ENCODE measurements around the gene OR51T1.
"Not testable (repeated sequence)": the region's sequence is repeated elsewhere in the genome, so short reads cannot be mapped to it uniquely, and the experiment has no call there.

OR51T1 gene, protein sequence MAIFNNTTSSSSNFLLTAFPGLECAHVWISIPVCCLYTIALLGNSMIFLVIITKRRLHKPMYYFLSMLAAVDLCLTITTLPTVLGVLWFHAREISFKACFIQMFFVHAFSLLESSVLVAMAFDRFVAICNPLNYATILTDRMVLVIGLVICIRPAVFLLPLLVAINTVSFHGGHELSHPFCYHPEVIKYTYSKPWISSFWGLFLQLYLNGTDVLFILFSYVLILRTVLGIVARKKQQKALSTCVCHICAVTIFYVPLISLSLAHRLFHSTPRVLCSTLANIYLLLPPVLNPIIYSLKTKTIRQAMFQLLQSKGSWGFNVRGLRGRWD

DNA sequence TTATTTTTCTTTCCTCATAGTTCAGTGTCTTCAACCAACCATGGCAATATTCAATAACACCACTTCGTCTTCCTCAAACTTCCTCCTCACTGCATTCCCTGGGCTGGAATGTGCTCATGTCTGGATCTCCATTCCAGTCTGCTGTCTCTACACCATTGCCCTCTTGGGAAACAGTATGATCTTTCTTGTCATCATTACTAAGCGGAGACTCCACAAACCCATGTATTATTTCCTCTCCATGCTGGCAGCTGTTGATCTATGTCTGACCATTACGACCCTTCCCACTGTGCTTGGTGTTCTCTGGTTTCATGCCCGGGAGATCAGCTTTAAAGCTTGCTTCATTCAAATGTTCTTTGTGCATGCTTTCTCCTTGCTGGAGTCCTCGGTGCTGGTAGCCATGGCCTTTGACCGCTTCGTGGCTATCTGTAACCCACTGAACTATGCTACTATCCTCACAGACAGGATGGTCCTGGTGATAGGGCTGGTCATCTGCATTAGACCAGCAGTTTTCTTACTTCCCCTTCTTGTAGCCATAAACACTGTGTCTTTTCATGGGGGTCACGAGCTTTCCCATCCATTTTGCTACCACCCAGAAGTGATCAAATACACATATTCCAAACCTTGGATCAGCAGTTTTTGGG, at the start of gene OR51T1:
TSS of gene OR51T1 (plus strand) at position 41 of the 641 bp plus-strand sequence. CDS start at position 41, 0 bp downstream.
- Histone ChIP-seq H3K27ac (ENCODE audit: low read depth, low read length) (no peak within 1 kb of the TSS), H3K36me3 (ENCODE audit: insufficient read depth, low read length) (no peaks in the 10 kb centered on the region), H3K9me3 (ENCODE audit: low read length) (no peaks in the 10 kb centered on the region), H3K4me1 (ENCODE audit: insufficient read depth, low read length) (no peaks in the 10 kb centered on the region), H3K9ac (ENCODE audit: low read length) (no peak within 1 kb of the TSS), H3K27me3 (ENCODE audit: control insufficient read depth in 1 of 2, insufficient read depth in 2 of 2, low read length in 2 of 2) (no peaks in the 10 kb centered on the region), H3K4me3 (ENCODE audit: low read depth in 1 of 2, low read length in 2 of 2) (no peak within 1 kb of the TSS)

DNA sequence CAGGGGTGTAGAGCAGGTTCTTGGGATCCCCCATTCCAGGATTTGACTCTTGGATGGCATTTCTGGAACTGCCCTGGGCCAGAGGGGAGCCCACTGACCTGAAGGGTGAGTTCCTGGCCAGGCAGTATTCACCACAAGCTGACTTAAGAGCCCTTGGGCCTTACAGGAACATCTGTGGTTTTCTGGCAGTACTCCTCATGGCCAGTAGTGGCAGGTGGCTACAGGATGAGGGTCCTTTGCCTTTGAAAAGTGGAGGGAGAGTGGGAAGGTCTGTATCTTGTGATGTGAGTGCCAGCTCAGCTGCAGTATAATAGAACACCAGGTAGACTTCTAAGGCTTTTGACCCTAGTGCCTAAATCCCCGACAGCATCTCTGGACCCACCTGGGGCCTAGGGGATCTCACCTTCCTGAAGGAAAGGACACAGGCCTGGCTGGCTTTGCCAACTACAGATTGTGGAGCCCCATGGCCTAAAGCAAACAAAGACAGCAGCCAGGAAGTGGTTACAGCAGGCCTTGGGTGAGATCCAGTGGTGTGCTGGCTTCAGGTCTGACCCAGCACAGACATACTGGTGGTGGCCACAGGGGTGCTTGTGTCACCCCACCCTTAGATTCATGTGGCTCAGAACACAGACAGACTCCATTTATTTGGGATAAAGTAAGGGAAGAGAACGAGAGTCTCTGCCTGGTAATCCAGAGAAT, 41.7 kb upstream of the OR51T1 start:
- no peak overlapping the region for H3K27ac ChIP-seq (ENCODE audit: low read depth, low read length)

DNA sequence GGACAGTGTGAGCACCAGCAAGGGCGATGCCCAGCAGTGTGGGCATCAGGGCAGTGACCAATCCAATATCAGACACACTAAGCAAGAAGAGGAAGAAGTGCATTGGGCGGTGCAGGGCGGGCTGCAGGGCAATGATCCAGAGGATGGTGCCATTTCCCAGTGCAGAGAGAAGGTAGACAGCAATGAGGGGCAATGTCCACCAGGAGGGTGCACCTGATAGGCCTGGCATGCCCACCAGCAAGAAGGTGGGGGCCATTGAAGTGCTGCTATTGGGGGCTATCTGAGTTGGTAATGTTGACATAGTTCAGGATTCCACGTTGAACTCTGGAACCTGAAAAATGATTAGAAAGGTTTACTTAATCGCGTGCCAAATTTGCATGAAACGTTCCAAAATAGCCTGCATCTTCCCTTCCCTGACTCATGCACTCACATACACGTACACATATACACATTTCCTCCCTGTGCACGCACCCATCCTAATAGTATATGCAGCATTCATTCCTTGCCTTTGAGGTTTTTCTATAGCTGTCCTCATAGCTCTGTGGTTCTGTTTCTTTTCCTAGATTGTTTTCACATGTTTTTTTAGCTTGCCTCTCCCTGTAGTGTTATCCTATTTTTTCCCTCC, 32.7 kb upstream of the OR51T1 start, which contains the start of gene OR51S1:
TSS of gene OR51S1 (minus strand) at position 301 of the 625 bp plus-strand sequence. CDS start at position 301, 0 bp downstream.
- Histone ChIP-seq H3K27me3 (ENCODE audit: control insufficient read depth in 1 of 2, insufficient read depth in 2 of 2, low read length in 2 of 2) (no peaks in the 10 kb centered on the region), H3K36me3 (ENCODE audit: insufficient read depth, low read length) (no peaks in the 10 kb centered on the region), H3K27ac (ENCODE audit: low read depth, low read length) (no peak within 1 kb of the TSS), H3K9ac (ENCODE audit: low read length) (no peak within 1 kb of the TSS), H3K9me3 (ENCODE audit: low read length) (no peaks in the 10 kb centered on the region), H3K4me3 (ENCODE audit: low read depth in 1 of 2, low read length in 2 of 2) (no peak within 1 kb of the TSS), H3K4me1 (ENCODE audit: insufficient read depth, low read length) (no peaks in the 10 kb centered on the region)

More for the DNA sequence above, 41.7 kb upstream of the OR51T1 start:
- H3K4me3 ChIP-seq (ENCODE audit: low read depth in 1 of 2, low read length in 2 of 2), result no peak overlapping the region
- H3K36me3 ChIP-seq (ENCODE audit: insufficient read depth, low read length), result no peaks in the 10 kb centered on the region
- H3K4me1 ChIP-seq (ENCODE audit: insufficient read depth, low read length), result peaks cover 5% of the 10 kb centered on the region
- no peaks in the 10 kb centered on the region for H3K9me3 ChIP-seq (ENCODE audit: low read length)
- no peaks in the 10 kb centered on the region for H3K27me3 ChIP-seq (ENCODE audit: control insufficient read depth in 1 of 2, insufficient read depth in 2 of 2, low read length in 2 of 2)
- H3K9ac ChIP-seq (ENCODE audit: low read length), result no peak overlapping the region

DNA sequence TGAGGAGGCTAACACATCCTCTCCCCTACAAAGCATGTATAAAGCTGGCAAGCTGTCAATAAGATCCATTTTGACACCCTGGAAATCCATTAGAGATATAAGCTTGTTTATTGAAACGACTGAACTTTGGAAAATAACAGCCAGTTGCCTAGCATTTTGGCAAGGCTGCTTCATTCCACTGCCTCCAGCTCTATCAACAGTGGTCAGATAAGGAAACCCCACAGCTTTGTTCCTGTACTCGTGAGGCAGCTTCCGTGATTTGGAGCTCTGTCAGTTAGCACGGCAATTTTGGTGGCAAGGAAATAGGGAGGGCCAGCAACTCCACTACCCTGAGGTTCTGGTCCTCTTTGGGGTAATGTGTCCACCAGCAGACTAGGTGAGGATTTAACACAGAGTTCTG, 30.7 kb upstream of the OR51T1 start:
- no peak overlapping the region for H3K4me3 ChIP-seq (ENCODE audit: low read depth in 1 of 2, low read length in 2 of 2)
- no peak overlapping the region for H3K9ac ChIP-seq (ENCODE audit: low read length)
- H3K9me3 ChIP-seq (ENCODE audit: low read length), result no peaks in the 10 kb centered on the region
- H3K27me3 ChIP-seq (ENCODE audit: control insufficient read depth in 1 of 2, insufficient read depth in 2 of 2, low read length in 2 of 2), result no peaks in the 10 kb centered on the region
- no peaks in the 10 kb centered on the region for H3K4me1 ChIP-seq (ENCODE audit: insufficient read depth, low read length)
- no peak overlapping the region for H3K27ac ChIP-seq (ENCODE audit: low read depth, low read length)
- H3K36me3 ChIP-seq (ENCODE audit: insufficient read depth, low read length), result no peaks in the 10 kb centered on the region

DNA sequence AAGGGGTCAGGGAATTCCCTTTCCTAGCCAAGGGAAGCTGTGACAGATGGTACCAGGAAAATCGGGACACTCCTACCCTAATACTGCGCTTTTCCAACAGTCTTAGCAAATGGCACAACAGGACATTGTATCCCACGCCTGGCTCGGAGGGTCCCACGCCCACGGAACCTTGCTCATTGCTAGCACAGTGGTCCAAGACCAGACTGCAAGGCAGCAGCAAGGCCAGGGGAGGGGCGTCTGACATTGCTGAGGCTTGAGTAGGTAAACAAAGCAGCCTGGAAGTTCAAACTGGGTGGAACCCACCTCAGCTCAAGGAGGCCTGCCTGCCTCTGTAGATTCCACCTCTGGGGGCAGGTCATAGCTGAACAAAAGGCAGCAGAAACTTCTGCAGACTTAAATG, 27.4 kb upstream of the OR51T1 start:
- H3K9me3 ChIP-seq (ENCODE audit: low read length); H3K4me3 ChIP-seq (ENCODE audit: low read depth in 1 of 2, low read length in 2 of 2); H3K4me1 ChIP-seq (ENCODE audit: insufficient read depth, low read length); H3K27me3 ChIP-seq (ENCODE audit: control insufficient read depth in 1 of 2, insufficient read depth in 2 of 2, low read length in 2 of 2); H3K9ac ChIP-seq (ENCODE audit: low read length); H3K36me3 ChIP-seq (ENCODE audit: insufficient read depth, low read length); H3K27ac ChIP-seq (ENCODE audit: low read depth, low read length): not testable (repeated sequence)

DNA sequence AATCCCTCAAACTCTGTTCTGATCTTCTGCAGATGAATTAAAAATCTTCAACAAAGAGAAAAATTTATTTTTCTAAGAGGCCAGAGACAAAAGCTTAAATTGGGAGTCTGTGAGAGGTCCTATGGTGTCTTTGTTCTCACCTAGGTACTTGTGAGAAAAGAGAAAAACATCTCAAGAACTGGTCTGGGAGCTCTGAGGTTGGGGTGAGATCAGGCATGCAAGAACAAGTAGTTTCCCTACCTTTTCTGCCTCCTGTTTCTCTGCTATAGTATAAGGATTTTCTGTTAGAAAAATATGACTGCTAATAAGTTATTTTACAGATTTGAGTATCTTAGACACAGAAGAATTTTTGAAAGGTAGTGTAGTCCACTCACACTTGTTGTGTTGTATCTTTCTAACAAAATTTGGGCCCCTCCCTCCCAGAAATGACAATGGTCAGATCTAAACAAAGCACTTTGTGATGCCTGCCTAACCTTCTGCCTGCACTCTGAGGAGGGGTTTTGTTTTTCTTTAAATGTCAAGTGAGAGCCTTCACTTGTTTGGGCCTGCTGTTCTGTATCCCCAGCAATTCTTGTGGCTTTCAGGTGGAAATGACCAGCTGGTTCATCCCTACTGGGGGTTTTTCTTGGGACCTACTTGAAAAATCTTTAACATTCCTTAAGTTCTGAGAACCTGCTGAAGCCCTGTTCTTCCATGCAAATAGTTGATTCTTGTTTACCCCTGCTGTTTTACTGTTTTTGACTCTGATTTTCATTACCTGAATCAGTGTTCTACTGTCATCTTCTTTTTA, 19.1 kb upstream of the OR51T1 start:
- no peak overlapping the region for H3K27ac ChIP-seq (ENCODE audit: low read depth, low read length)
- H3K36me3 ChIP-seq (ENCODE audit: insufficient read depth, low read length), result no peaks in the 10 kb centered on the region
- H3K27me3 ChIP-seq (ENCODE audit: control insufficient read depth in 1 of 2, insufficient read depth in 2 of 2, low read length in 2 of 2), result no peaks in the 10 kb centered on the region
- no peaks in the 10 kb centered on the region for H3K9me3 ChIP-seq (ENCODE audit: low read length)
- H3K9ac ChIP-seq (ENCODE audit: low read length), result no peak overlapping the region
- no peak overlapping the region for H3K4me3 ChIP-seq (ENCODE audit: low read depth in 1 of 2, low read length in 2 of 2)
- H3K4me1 ChIP-seq (ENCODE audit: insufficient read depth, low read length), result no peaks in the 10 kb centered on the region

DNA sequence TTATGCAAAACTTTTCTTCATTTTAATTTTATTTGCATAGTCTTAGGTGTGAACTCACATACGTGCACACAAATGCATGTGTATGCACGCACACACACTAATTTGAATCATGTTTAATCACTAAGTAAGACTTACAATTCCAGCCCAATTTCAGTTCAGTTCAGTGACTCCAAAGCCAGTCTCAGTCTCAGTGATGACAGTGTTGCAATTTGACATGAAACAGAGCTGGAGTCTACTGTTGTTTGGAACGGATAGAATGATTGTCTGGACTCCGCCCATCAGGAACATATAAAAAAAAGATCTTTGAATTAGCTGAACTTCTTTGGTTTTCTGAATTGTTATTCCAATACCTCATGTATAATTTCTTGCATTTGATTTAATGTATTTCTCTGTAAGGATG, 17.8 kb upstream of the OR51T1 start:
- H3K36me3 ChIP-seq (ENCODE audit: insufficient read depth, low read length), result no peaks in the 10 kb centered on the region
- no peak overlapping the region for H3K4me3 ChIP-seq (ENCODE audit: low read depth in 1 of 2, low read length in 2 of 2)
- H3K27ac ChIP-seq (ENCODE audit: low read depth, low read length), result no peak overlapping the region
- no peaks in the 10 kb centered on the region for H3K27me3 ChIP-seq (ENCODE audit: control insufficient read depth in 1 of 2, insufficient read depth in 2 of 2, low read length in 2 of 2)
- no peaks in the 10 kb centered on the region for H3K9me3 ChIP-seq (ENCODE audit: low read length)
- H3K4me1 ChIP-seq (ENCODE audit: insufficient read depth, low read length), result no peaks in the 10 kb centered on the region
- H3K9ac ChIP-seq (ENCODE audit: low read length), result no peak overlapping the region

DNA sequence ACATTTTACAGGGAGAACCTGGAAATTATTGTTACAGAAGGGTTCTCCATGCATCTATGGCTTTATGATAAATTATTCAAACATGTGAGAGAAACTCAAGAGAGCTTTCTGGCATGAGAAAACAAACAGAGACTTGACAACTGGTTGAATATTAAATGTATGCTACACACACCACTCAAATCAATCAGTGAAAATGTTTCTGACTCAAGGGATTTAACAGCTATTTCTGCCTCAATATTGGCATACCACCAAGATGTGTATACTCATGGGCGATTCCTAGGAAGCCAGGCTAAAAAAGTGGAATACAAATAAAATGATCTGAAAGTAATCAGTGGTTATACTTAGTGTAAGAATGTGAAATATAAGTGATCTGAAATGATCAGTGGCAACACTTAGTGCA, 15.8 kb upstream of the OR51T1 start:
- no peaks in the 10 kb centered on the region for H3K9me3 ChIP-seq (ENCODE audit: low read length)

DNA sequence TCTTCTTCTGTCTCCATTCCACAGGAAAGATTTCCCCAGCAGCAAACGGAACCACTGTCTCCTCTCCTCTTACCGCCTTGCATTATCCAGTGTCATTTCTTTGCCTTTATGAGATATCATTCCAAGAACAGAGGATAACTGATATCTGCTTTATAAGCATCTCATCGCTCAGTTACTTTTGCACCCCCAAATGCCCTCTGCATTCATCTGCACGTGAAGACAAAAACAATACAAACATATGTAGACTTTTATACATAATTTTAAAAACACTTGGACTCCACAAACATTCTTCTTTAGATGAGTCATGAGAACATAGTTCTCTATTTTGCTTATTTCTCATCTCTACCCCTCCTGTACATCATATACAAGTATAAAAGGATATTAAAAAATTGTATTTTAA, 512 bp upstream of the OR51T1 start:
- H3K4me3 ChIP-seq (ENCODE audit: low read depth in 1 of 2, low read length in 2 of 2), result no peak overlapping the region

More for the DNA sequence above, 15.8 kb upstream of the OR51T1 start:
- Histone ChIP-seq H3K4me1 (ENCODE audit: insufficient read depth, low read length) (no peaks in the 10 kb centered on the region), H3K4me3 (ENCODE audit: low read depth in 1 of 2, low read length in 2 of 2) (no peak overlapping the region), H3K27me3 (ENCODE audit: control insufficient read depth in 1 of 2, insufficient read depth in 2 of 2, low read length in 2 of 2) (no peaks in the 10 kb centered on the region), H3K27ac (ENCODE audit: low read depth, low read length) (no peak overlapping the region), H3K9ac (ENCODE audit: low read length) (no peak overlapping the region), H3K36me3 (ENCODE audit: insufficient read depth, low read length) (no peaks in the 10 kb centered on the region)

DNA sequence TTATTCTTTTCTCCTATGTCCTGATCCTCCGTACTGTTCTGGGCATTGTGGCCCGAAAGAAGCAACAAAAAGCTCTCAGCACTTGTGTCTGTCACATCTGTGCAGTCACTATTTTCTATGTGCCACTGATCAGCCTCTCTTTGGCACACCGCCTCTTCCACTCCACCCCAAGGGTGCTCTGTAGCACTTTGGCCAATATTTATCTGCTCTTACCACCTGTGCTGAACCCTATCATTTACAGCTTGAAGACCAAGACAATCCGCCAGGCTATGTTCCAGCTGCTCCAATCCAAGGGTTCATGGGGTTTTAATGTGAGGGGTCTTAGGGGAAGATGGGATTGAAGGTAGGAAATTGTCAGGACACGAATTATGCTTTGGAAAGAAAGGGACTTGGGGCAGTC, 843 bp downstream of the OR51T1 start:
- H3K4me1 ChIP-seq (ENCODE audit: insufficient read depth, low read length), result no peaks in the 10 kb centered on the region
- no peak overlapping the region for H3K9ac ChIP-seq (ENCODE audit: low read length)
- no peaks in the 10 kb centered on the region for H3K9me3 ChIP-seq (ENCODE audit: low read length)
- no peak overlapping the region for H3K27ac ChIP-seq (ENCODE audit: low read depth, low read length)
- no peaks in the 10 kb centered on the region for H3K36me3 ChIP-seq (ENCODE audit: insufficient read depth, low read length)
- H3K4me3 ChIP-seq (ENCODE audit: low read depth in 1 of 2, low read length in 2 of 2), result no peak overlapping the region
- no peaks in the 10 kb centered on the region for H3K27me3 ChIP-seq (ENCODE audit: control insufficient read depth in 1 of 2, insufficient read depth in 2 of 2, low read length in 2 of 2)

More for the DNA sequence above, 512 bp upstream of the OR51T1 start:
- Histone ChIP-seq H3K9ac (ENCODE audit: low read length) (no peak overlapping the region), H3K9me3 (ENCODE audit: low read length) (no peaks in the 10 kb centered on the region), H3K36me3 (ENCODE audit: insufficient read depth, low read length) (no peaks in the 10 kb centered on the region), H3K27me3 (ENCODE audit: control insufficient read depth in 1 of 2, insufficient read depth in 2 of 2, low read length in 2 of 2) (no peaks in the 10 kb centered on the region), H3K27ac (ENCODE audit: low read depth, low read length) (no peak overlapping the region), H3K4me1 (ENCODE audit: insufficient read depth, low read length) (no peaks in the 10 kb centered on the region)

DNA sequence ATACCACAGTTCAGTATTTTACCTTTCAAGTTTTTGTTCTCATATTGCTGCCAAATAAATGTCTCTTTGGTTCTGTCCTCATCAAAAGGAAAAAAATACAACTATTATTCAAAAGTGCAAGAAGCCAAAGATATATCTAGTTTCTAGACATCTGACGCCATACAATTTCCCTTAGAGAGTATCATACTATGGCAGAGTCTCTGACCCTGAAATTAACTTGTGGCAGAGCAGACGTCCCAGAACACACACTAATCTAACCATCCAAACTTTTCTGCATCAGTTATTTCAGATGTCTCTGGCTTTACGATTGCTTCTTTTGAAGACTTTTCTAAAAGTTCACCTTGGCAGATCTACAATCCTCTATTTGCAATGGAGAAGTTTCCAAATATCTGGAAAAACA, 2.7 kb downstream of the OR51T1 start:
- Histone ChIP-seq H3K27me3 (ENCODE audit: control insufficient read depth in 1 of 2, insufficient read depth in 2 of 2, low read length in 2 of 2) (no peaks in the 10 kb centered on the region), H3K4me1 (ENCODE audit: insufficient read depth, low read length) (no peaks in the 10 kb centered on the region), H3K9me3 (ENCODE audit: low read length) (no peaks in the 10 kb centered on the region), H3K36me3 (ENCODE audit: insufficient read depth, low read length) (no peaks in the 10 kb centered on the region), H3K27ac (ENCODE audit: low read depth, low read length) (no peak overlapping the region), H3K9ac (ENCODE audit: low read length) (no peak overlapping the region), H3K4me3 (ENCODE audit: low read depth in 1 of 2, low read length in 2 of 2) (no peak overlapping the region)

Measured in muscle layer of colon (tissue), 2 donors.